Calu3 (cell line): Measurements from ENCODE around the gene XPO5. TPM values are rescaled to one million over a fixed set of nuclear protein-coding genes. Genes with fewer than 3 reads are reported as not detected.

Experiments
- BruUV-seq: library from RNA; stranded (reverse); fragments of 400-500 nt; replicated peaks from 2 replicates; lab custom pipeline; 2021; lab: Mats Ljungman, UMichigan
- CTCF ChIA-PET: fragments of 300-600 bp; sonication (Branson Sonifier 250); formaldehyde crosslinking; loops from one replicate; lab custom pipeline; 2022; ENCODE audit warnings: antibody characterized with exemption; lab: Charles Lee
- DNase-seq: peaks from one replicate; pipeline ENCODE4 v3.0.0; 2022
- H3K27ac Mint-ChIP-seq: one replicate; pipeline ENCODE4 v1.8.0; 2022; ENCODE audit warnings: mixed read lengths; ENCODE audit not compliant: unreplicated experiment
- H3K27me3 Mint-ChIP-seq: one replicate; pipeline ENCODE4 v1.8.0; 2022; ENCODE audit warnings: mixed read lengths; ENCODE audit not compliant: unreplicated experiment
- H3K36me3 Mint-ChIP-seq: one replicate; pipeline ENCODE4 v1.8.0; 2022; ENCODE audit warnings: mild to moderate bottlenecking, moderate library complexity, mixed read lengths; ENCODE audit not compliant: insufficient read depth, unreplicated experiment
- H3K4me1 Mint-ChIP-seq: one replicate; pipeline ENCODE4 v1.8.0; 2022; ENCODE audit warnings: mild to moderate bottlenecking, low read depth, mixed read lengths; ENCODE audit not compliant: unreplicated experiment
- H3K4me3 Mint-ChIP-seq: one replicate; pipeline ENCODE4 v1.8.0; 2022; ENCODE audit warnings: mild to moderate bottlenecking, low read depth, moderate library complexity, mixed read lengths; ENCODE audit not compliant: unreplicated experiment
- H3K9me3 Mint-ChIP-seq: one replicate; pipeline ENCODE4 v1.8.0; 2022; ENCODE audit warnings: low read depth, mixed read lengths; ENCODE audit not compliant: unreplicated experiment
- intact Hi-C: fragments of 100-400 bp; cut with micrococcal nuclease; formaldehyde crosslinking; loops from one replicate; pipeline ENCODE4 v1.10.0; 2022; ENCODE audit not compliant: unreplicated experiment
- total RNA-seq: library from RNA; stranded (reverse); gene quantifications from 2 replicates; pipeline ENCODE4 v1.2.3, GENCODE V29; 2022
- TF ChIP-seq, protein P1 (sequence below): fragments of 200-600 bp; IDR thresholded peaks from one replicate; pipeline ENCODE4 v1.8.0; 2022; ENCODE audit warnings: antibody characterized with exemption; ENCODE audit not compliant: unreplicated experiment

The XPO5 gene
- total RNA-seq, 1 experiment from 2014 or later, result 131 TPM

DNA sequence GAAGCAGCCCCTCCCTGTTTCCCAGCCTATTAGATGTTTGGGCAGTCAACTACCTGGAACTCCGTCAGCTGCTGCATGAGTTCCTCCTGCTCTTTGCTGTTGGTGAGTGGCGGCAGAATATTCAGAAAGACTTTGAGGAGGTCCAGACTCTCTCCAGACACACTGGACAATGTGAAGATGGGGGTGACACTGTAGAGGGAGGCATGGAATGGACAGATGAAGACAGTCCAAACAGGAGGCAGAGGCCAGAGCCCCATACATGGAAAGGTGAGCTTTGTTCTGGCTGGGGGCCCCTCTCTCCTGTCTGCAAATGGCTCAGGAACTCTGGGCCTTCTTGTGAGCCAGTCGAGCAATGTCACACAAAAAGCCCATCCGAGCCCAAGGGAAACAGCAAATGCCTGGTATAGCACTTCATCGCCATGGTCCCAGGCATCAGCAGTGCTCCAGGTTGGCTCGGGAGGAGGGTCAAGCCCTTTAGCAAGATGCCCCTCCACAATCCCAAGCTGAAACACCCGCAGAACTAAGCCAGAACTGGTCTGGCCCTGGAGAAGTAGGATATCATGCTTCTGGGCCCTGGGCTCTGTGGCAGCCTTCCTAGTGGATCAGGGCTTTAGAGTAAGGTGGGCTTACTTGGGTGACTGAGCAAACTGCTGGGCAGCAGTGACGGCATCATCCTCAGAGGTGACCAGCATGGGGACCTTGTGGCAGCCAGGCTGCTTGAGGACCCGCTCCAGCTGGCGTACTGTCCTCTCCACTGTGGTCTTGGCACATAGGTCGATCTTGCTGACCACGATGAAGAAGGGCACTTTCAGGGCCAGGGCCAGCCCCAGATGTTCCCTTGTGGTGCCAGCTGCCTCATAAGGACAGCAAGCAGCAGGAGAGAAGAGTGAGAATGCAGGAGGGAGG lies 48.3 kb upstream of the XPO5 start:
- Mint-ChIP-seq H3K4me1 (peaks cover 31% of the 10 kb centered on the region), H3K4me3 (no peak overlapping the region), H3K27ac (peak overlapping the region; percentile 34), H3K9me3 (no peaks in the 10 kb centered on the region), H3K36me3 (peaks cover 94% of the 10 kb centered on the region), H3K27me3 (peaks cover 7% of the 10 kb centered on the region)
- BruUV-seq, result no TSS peak
- no peak for DNase-seq
- CTCF ChIA-PET, result interaction anchor here (0.8 kb wide), 1 partner anchor 115 kb away, joined by 3 read pairs; no protein-coding TSS in a partner anchor
- intact Hi-C loops, result no loop called here
- TF ChIP-seq, protein P1, sequence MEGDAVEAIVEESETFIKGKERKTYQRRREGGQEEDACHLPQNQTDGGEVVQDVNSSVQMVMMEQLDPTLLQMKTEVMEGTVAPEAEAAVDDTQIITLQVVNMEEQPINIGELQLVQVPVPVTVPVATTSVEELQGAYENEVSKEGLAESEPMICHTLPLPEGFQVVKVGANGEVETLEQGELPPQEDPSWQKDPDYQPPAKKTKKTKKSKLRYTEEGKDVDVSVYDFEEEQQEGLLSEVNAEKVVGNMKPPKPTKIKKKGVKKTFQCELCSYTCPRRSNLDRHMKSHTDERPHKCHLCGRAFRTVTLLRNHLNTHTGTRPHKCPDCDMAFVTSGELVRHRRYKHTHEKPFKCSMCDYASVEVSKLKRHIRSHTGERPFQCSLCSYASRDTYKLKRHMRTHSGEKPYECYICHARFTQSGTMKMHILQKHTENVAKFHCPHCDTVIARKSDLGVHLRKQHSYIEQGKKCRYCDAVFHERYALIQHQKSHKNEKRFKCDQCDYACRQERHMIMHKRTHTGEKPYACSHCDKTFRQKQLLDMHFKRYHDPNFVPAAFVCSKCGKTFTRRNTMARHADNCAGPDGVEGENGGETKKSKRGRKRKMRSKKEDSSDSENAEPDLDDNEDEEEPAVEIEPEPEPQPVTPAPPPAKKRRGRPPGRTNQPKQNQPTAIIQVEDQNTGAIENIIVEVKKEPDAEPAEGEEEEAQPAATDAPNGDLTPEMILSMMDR, result no peak

GRCh38 chr6:43622541-43622940 lies 46.7 kb upstream of the XPO5 start:
- no peaks in the 10 kb centered on the region for H3K9me3 Mint-ChIP-seq
- peaks cover 90% of the 10 kb centered on the region for H3K36me3 Mint-ChIP-seq
- peaks cover 5% of the 10 kb centered on the region for H3K27me3 Mint-ChIP-seq
- no TSS peak for BruUV-seq
- TF ChIP-seq, protein P1, result no peak
- intact Hi-C loops, result no loop called here
- peaks cover 19% of the 10 kb centered on the region for H3K4me1 Mint-ChIP-seq
- no peak overlapping the region for H3K4me3 Mint-ChIP-seq
- DNase-seq, result no peak
- CTCF ChIA-PET, result no interaction called here
- H3K27ac Mint-ChIP-seq, result peak overlapping the region; percentile 34

GRCh38 chr6:43621836-43622180 lies 46.0 kb upstream of the XPO5 start:
- DNase-seq, result no peak
- Mint-ChIP-seq H3K9me3 (no peaks in the 10 kb centered on the region), H3K27me3 (no peaks in the 10 kb centered on the region), H3K36me3 (peaks cover 90% of the 10 kb centered on the region), H3K27ac (peak overlapping the region; percentile 34), H3K4me1 (peaks cover 12% of the 10 kb centered on the region), H3K4me3 (no peak overlapping the region)
- intact Hi-C loops, result no loop called here
- no TSS peak for BruUV-seq
- TF ChIP-seq, protein P1, result no peak
- CTCF ChIA-PET, result no interaction called here

DNA sequence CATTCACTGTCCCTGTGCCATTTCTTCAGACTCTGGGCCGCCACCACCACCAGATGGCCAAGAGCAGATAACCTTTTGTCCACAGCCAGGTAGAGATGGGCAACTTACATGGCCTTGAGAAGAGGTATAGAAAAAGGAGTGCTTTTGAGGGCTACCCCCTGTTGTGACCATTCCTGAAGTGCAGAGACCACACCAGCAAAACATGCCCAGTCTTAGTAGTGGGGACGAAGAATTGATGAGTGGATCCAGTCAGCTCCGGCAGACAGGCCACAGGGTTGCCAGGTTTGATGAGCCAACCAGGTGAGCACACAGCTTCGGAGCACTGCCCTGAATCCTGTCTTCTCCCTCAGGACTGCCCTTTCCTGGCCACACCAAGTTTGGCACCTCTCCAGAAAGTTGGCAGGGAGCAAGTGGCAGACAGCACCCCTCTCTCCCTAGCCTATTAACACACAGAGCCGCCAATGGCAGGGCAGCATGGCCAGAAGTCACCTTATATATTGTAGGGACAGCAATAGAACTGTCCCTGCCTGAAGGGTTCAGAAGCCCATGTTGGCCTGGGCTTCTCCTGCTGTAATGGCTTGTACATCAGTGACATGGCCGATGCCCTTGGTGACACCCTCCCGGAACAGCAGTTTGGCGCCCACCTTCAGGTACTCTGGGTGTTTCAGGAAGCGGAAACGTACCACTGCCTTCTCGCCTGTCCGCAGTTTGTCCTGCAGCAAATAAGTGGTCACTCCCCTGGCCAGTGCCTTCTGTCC lies 45.4 kb upstream of the XPO5 start:
- H3K27ac Mint-ChIP-seq, result peak overlapping the region; percentile 34
- DNase-seq, result no peak
- CTCF ChIA-PET, result no interaction called here
- H3K27me3 Mint-ChIP-seq, result no peaks in the 10 kb centered on the region
- BruUV-seq, result no TSS peak
- H3K4me3 Mint-ChIP-seq, result no peak overlapping the region
- TF ChIP-seq, protein P1, result no peak
- peaks cover 6% of the 10 kb centered on the region for H3K4me1 Mint-ChIP-seq
- H3K9me3 Mint-ChIP-seq, result no peaks in the 10 kb centered on the region
- peaks cover 90% of the 10 kb centered on the region for H3K36me3 Mint-ChIP-seq
- intact Hi-C loops, result no loop called here
